Activated CD8-positive, alpha-beta memory T cell treated with anti-CD3 and anti-CD28 coated beads, Interleukin-2, amount 10 ng/mL, durations not matched to agents 7 days and 5 days (primary cell): ENCODE data around the gene CRIP2. TPM values are rescaled to one million over a fixed set of nuclear protein-coding genes. Genes with fewer than 3 reads are reported as not detected.

ENCODE experiments used
- ATAC-seq: fragments of 150-1000 bp; cut with Tn5 transposase; one replicate; pipeline ENCODE4 v1.10.0; 2021; ENCODE audit warnings: moderate library complexity
- CTCF ChIA-PET: fragments of 350-600 bp; sonication (Branson Sonifier 250); formaldehyde crosslinking; loops from one replicate; lab custom pipeline; 2021; ENCODE audit warnings: antibody characterized with exemption; lab: Charles Lee
- DNase-seq: peaks from one replicate; pipeline ENCODE4 v3.0.0-alpha.2; 2020
- H3K27ac Mint-ChIP-seq: one replicate; pipeline ENCODE4 v1.8.0; 2021; ENCODE audit warnings: mild to moderate bottlenecking, mixed read lengths
- H3K27me3 Mint-ChIP-seq: one replicate; pipeline ENCODE4 v1.8.0; 2021; ENCODE audit warnings: mixed read lengths
- H3K36me3 Mint-ChIP-seq: one replicate; pipeline ENCODE4 v1.8.0; 2021; ENCODE audit warnings: mild to moderate bottlenecking, mixed read lengths
- H3K4me1 Mint-ChIP-seq: one replicate; pipeline ENCODE4 v1.8.0; 2021; ENCODE audit warnings: mixed read lengths
- H3K4me3 Mint-ChIP-seq: one replicate; pipeline ENCODE4 v1.8.0; 2021; ENCODE audit warnings: mild to moderate bottlenecking, moderate library complexity, mixed read lengths
- H3K9me3 Mint-ChIP-seq: one replicate; pipeline ENCODE4 v1.8.0; 2022; ENCODE audit warnings: low read depth, mixed read lengths
- total RNA-seq, 2 experiments: library from RNA; stranded (reverse); gene quantifications; one replicate each; pipeline ENCODE4 v1.2.3, GENCODE V29; 2021

Gene CRIP2
- total RNA-seq, 2 experiments from 2014 or later: 0.68 TPM; not detected in 1

DNA sequence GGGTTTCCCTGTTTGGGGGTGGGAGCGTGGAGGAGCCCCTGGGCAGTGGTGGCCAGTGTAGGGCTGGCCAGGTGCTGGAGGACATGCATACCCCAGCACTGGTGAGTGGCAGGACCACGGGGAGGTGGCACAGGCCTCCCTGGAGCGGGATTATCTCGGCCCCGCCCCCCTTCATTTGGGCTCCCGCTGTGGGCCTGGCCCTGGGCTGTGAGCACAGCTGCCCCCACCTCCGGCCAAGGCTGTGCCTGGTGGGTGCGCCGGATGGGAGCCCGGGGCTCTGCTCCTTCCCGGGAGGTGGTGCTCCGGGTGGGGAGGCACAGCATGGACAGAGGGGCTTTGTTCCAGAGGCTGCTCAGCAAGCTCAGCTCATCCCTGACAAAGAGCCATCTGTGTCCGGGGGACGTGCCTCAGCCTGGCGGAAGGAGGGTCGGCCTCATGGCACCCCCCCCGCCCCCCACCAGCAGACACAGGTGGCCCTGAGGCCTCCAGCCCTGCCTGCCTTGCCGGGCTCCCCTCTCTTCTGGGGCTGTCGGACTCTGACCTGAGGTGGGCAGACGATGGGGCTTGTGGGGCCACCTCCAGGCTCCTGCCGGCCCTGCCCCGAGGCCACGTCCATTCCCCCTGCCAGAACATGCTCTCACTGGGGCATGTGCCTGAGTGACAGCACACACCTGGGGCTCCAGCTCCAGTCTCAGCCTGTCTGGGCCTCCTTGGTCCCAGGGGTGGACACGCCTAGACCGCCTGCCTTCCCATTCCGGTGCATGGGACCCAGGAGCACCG, 24.8 kb downstream of the CRIP2 start:
- CTCF ChIA-PET: no interaction called here
- ATAC-seq: no peak
- Mint-ChIP-seq H3K4me1 (no peaks in the 10 kb centered on the region), H3K36me3 (no peaks in the 10 kb centered on the region), H3K9me3 (no peaks in the 10 kb centered on the region), H3K27me3 (no peaks in the 10 kb centered on the region), H3K27ac (no peak overlapping the region), H3K4me3 (no peak overlapping the region)
- no peak for DNase-seq

DNA sequence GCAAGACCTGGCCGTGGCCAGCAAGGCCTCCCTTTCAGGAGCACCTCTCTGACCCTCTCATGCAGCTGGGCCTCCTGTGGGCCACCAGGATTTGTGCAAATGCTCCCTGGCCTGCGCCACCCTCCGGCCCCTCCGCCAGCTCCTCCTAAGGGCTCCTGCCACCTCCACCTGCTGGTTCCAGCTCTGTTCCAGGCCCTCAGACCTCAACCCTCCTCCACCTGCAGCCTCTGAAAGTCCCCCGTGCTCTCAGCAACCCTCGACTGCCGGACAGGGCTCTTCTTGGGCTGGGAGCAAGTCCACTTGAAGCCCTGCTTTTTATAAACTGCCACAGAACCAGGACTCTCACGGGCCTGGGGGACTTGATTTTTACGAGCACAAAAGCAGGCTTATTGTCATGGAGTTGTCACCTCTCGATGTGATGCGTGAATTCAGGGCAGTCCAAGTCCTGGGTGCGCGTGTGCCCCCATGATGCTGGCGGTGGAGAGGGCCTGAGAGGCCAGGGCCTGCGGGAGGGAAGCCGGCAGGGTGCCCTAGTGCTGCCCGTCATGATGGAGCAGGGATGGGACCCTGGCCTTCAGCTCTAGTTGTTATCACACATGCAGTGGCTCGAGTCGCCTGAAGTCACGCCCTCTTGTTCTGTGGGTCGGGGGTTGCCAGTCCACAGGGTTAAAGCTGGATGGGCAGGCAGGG, 25.6 kb downstream of the CRIP2 start:
- Mint-ChIP-seq H3K27ac (no peak overlapping the region), H3K36me3 (no peaks in the 10 kb centered on the region), H3K4me3 (no peak overlapping the region), H3K4me1 (no peaks in the 10 kb centered on the region), H3K27me3 (no peaks in the 10 kb centered on the region), H3K9me3 (no peaks in the 10 kb centered on the region)
- no peak for DNase-seq
- CTCF ChIA-PET: interaction anchor here (0.9 kb wide), 1 partner anchor 9 kb away, joined by 3 read pairs; no protein-coding TSS in a partner anchor
- ATAC-seq: no peak

DNA sequence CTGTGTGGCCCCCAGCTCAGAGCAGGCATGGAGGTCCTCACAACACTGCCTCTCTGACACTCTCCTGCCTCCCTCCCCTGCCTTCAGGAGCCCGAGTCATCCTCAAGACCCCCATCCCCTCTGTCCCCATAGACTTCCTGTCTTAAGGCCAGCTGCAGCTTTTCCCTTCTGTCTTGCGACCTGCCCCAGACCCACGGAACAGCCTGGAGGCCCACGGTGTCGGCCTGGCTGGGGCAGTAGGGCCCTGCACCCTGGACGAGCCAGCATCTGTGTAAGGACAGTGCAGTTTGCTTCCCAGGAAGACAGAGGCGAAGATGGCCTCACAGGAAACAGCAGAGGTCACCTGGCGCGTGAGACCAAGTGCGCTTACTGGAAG, 26.1 kb downstream of the CRIP2 start:
- Mint-ChIP-seq H3K9me3 (no peaks in the 10 kb centered on the region), H3K36me3 (no peaks in the 10 kb centered on the region), H3K27ac (no peak overlapping the region), H3K4me3 (no peak overlapping the region), H3K4me1 (no peaks in the 10 kb centered on the region), H3K27me3 (no peaks in the 10 kb centered on the region)
- CTCF ChIA-PET: interaction anchor here (0.9 kb wide), 2 partner anchors 9 to 11 kb away, joined by 3 to 4 read pairs; no protein-coding TSS in a partner anchor
- DNase-seq: no peak
- no peak for ATAC-seq

- Mint-ChIP-seq H3K4me3 (no peak overlapping the region), H3K9me3 (no peaks in the 10 kb centered on the region), H3K4me1 (no peaks in the 10 kb centered on the region), H3K27ac (no peak overlapping the region), H3K36me3 (no peaks in the 10 kb centered on the region), H3K27me3 (peaks cover 3% of the 10 kb centered on the region)
- ATAC-seq (no peak), DNase-seq (no peak)
- CTCF ChIA-PET: interaction anchor here (0.6 to 1.6 kb wide), 3 partner anchors 12 to 74 kb away, joined by 3 to 5 read pairs (median 4); no protein-coding TSS in a partner anchor
Observed at GRCh38 chr14:105501504-105502291, 27.1 kb downstream of the CRIP2 start.

- DNase-seq: no peak
Observed at GRCh38 chr14:105502446-105503295, 28.1 kb downstream of the CRIP2 start.

GRCh38 chr14:105503296-105503640, 28.6 kb downstream of the CRIP2 start:
- Mint-ChIP-seq H3K36me3 (no peaks in the 10 kb centered on the region), H3K9me3 (no peaks in the 10 kb centered on the region), H3K27me3 (peaks cover 10% of the 10 kb centered on the region), H3K4me1 (peaks cover 3% of the 10 kb centered on the region), H3K4me3 (no peak overlapping the region), H3K27ac (no peak overlapping the region)
- no peak for DNase-seq
- CTCF ChIA-PET: interaction anchor here (0.8 to 1.6 kb wide), 2 partner anchors 34 to 55 kb away, joined by 3 read pairs; no protein-coding TSS in a partner anchor
- no peak for ATAC-seq

More at GRCh38 chr14:105502446-105503295, 28.1 kb downstream of the CRIP2 start:
- no peak for ATAC-seq
- H3K27me3 Mint-ChIP-seq: peaks cover 5% of the 10 kb centered on the region
- no peaks in the 10 kb centered on the region for H3K9me3 Mint-ChIP-seq
- CTCF ChIA-PET: interaction anchor here (0.8 to 1.6 kb wide), 2 partner anchors 34 to 55 kb away, joined by 3 read pairs; no protein-coding TSS in a partner anchor
- H3K27ac Mint-ChIP-seq: no peak overlapping the region
- no peak overlapping the region for H3K4me3 Mint-ChIP-seq
- no peaks in the 10 kb centered on the region for H3K36me3 Mint-ChIP-seq
- H3K4me1 Mint-ChIP-seq: no peaks in the 10 kb centered on the region

DNA sequence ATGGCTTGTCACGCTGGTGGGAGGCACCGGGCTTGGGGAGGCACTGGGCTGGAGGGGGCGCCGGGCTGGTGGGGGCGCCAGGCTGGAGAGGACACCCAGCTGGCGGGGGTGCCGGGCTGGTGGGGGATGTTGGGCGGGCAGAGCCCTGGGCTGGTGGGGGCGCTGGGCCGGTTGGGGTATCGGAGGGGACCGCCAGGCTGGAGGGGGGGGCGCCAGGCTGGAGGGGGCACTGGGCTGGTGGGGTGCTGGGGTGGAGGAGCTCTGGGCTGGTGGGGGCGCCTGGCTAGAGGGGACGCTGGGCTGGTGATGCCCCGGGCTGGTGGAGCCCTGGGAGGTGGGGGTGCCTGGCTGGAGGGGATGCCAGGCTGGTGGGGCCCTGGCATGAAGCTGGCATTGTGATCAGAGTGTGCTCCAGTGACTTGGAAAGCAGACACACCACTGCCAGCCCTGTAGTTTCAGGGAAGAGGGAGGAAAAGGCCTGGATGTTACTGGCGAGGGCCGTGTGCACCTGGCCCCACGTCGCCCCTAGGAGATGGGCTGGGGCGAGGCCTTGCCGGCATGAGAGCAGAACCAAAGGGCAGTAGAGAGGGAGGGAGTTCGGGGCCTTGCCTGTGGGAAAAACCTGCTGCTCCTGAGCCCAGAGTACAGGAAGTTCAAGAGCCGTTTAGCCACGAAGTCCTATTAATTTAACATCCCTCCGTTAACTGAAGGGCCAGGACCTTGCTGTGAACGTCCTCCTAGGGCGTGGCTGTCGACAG, 29.5 kb downstream of the CRIP2 start:
- ATAC-seq: no peak
- Mint-ChIP-seq H3K4me1 (peaks cover 3% of the 10 kb centered on the region), H3K27ac (no peak overlapping the region), H3K4me3 (no peak overlapping the region), H3K9me3 (no peaks in the 10 kb centered on the region), H3K27me3 (peaks cover 15% of the 10 kb centered on the region), H3K36me3 (no peaks in the 10 kb centered on the region)
- DNase-seq: no peak
- CTCF ChIA-PET: no interaction called here

DNA sequence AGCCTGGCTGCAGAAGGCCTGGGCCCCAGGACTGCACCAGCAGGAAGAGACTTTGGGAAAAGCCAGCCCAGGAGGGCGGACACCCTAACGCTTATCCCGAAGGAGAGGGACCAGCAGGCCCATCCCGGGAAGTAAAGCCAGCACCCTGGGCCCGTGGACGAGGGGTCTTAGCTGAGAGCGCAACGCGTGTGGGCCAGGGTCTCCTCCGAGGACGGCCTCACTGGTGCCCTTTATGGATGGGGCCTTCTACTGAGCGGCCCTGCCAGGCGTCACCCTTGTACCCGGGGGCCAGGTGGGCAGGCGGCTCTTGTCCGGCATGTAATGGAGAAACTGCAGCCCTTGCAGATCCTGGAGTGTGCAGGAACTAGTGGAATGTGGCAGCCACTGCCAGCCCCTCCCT, 30.5 kb downstream of the CRIP2 start:
- H3K27me3 Mint-ChIP-seq: peaks cover 15% of the 10 kb centered on the region
- no peaks in the 10 kb centered on the region for H3K36me3 Mint-ChIP-seq
- CTCF ChIA-PET: interaction anchor here (0.8 to 1.0 kb wide), 2 partner anchors 23 to 24 kb away, joined by 3 read pairs; no protein-coding TSS in a partner anchor
- no peaks in the 10 kb centered on the region for H3K9me3 Mint-ChIP-seq
- no peak for DNase-seq
- H3K27ac Mint-ChIP-seq: no peak overlapping the region
- no peak for ATAC-seq
- H3K4me1 Mint-ChIP-seq: peaks cover 3% of the 10 kb centered on the region
- H3K4me3 Mint-ChIP-seq: no peak overlapping the region

GRCh38 chr14:105507247-105507646, 32.6 kb downstream of the CRIP2 start:
- no peak for DNase-seq
- CTCF ChIA-PET: interaction anchor here (0.7 to 1.1 kb wide), 2 partner anchors 18 to 21 kb away, joined by 3 to 4 read pairs; no protein-coding TSS in a partner anchor
- H3K36me3 Mint-ChIP-seq: no peaks in the 10 kb centered on the region
- no peaks in the 10 kb centered on the region for H3K9me3 Mint-ChIP-seq
- no peak for ATAC-seq
- H3K27ac Mint-ChIP-seq: no peak overlapping the region
- peaks cover 3% of the 10 kb centered on the region for H3K4me1 Mint-ChIP-seq
- H3K27me3 Mint-ChIP-seq: peaks cover 27% of the 10 kb centered on the region
- H3K4me3 Mint-ChIP-seq: no peak overlapping the region

GRCh38 chr14:105508069-105508468, 33.4 kb downstream of the CRIP2 start:
- Mint-ChIP-seq H3K9me3 (no peaks in the 10 kb centered on the region), H3K27ac (no peak overlapping the region), H3K4me1 (peaks cover 3% of the 10 kb centered on the region), H3K4me3 (no peak overlapping the region), H3K27me3 (peaks cover 29% of the 10 kb centered on the region), H3K36me3 (no peaks in the 10 kb centered on the region)
- CTCF ChIA-PET: interaction anchor here (0.7 to 1.1 kb wide), 2 partner anchors 18 to 20 kb away, joined by 3 to 4 read pairs; no protein-coding TSS in a partner anchor
- no peak for ATAC-seq
- DNase-seq: no peak

DNA sequence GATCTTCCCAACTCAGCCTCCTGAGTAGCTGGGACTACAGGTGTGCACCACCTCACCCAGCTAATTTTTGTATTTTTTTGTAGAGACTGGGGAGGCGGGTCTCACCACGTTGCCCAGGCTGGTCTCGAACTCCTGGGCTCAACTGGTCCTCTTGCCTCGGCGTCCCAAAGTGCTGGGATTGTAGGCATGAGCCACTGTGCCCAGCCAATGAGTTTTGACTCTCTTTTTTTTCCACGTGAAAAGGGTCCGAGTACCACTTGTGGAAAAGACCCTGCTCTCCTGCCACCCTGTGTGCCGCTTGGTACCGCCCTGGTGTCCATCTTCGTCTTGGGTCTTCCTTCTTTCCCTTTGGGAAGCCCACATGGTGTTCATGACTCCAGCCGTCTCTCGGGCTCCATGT, 34.0 kb downstream of the CRIP2 start:
- Mint-ChIP-seq H3K27ac (no peak overlapping the region), H3K4me1 (peaks cover 3% of the 10 kb centered on the region), H3K27me3 (peaks cover 29% of the 10 kb centered on the region), H3K9me3 (no peaks in the 10 kb centered on the region), H3K36me3 (no peaks in the 10 kb centered on the region), H3K4me3 (no peak overlapping the region)
- CTCF ChIA-PET: no interaction called here
- DNase-seq (no peak), ATAC-seq (no peak)

DNA sequence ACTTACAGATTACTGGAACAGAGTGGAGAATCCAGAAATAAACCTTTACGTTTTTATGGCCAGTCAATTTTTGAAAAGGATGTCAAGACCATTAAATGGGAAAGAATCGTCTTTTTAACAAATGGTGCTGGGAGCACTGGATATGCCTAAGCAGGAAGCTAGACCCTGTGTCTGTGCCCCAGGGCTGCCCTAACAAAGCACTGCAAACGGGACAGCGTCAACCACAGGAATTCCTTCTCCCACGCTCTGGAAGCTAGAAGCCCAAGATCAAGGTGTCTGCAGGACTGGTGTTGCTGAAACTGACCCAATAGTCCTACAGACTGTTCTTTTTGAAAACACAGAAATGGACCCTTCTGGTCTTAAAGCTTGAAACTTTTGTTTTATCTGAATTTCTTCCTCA, 42.5 kb downstream of the CRIP2 start:
- H3K27me3 Mint-ChIP-seq: peaks cover 50% of the 10 kb centered on the region
- CTCF ChIA-PET: no interaction called here
- H3K9me3 Mint-ChIP-seq: no peaks in the 10 kb centered on the region
- no peaks in the 10 kb centered on the region for H3K4me1 Mint-ChIP-seq
- H3K4me3 Mint-ChIP-seq: no peak overlapping the region
- no peak overlapping the region for H3K27ac Mint-ChIP-seq
- no peak for ATAC-seq
- DNase-seq: no peak
- no peaks in the 10 kb centered on the region for H3K36me3 Mint-ChIP-seq
